Measurements from ENCODE around the gene ZRANB2. TPM values are rescaled to one million over a fixed set of nuclear protein-coding genes. Genes with fewer than 3 reads are reported as not detected.

ZRANB2 gene
- total RNA-seq, 2 experiments from 2014 or later = 102 TPM

GRCh38 chr1:71037066-71037465 is 43.8 kb downstream of the ZRANB2 start:
- Histone ChIP-seq H3K27me3 (ENCODE audit: control insufficient read depth in 1 of 2, insufficient read depth in 2 of 2, low read length in 2 of 2) (peaks cover 6 to 16% of the 10 kb centered on the region in 2 experiments), H3K27ac (ENCODE audit: low read depth in 1 of 2, low read length in 2 of 2) (no peak overlapping the region), H3K4me3 (ENCODE audit: low read length) (no peak overlapping the region), H3K36me3 (ENCODE audit: insufficient read depth, low read length) (no peaks in the 10 kb centered on the region), H3K4me1 (ENCODE audit: insufficient read depth, low read length) (no peaks in the 10 kb centered on the region), H3K9me3 (ENCODE audit: control insufficient read depth in 1 of 2, insufficient read depth in 1 of 2, low read length in 2 of 2) (no peaks in the 10 kb centered on the region)
- Mint-ChIP-seq H3K9me3 (no peaks in the 10 kb centered on the region), H3K4me3 (no peak overlapping the region), H3K36me3 (ENCODE audit: low read depth) (no peaks in the 10 kb centered on the region), H3K4me1 (ENCODE audit: low read depth) (no peaks in the 10 kb centered on the region), H3K27me3 (peaks cover 62% of the 10 kb centered on the region), H3K27ac (no peak overlapping the region)
- intact Hi-C loops (cut with DNase I, micrococcal nuclease) = no loop called here
- CTCF ChIA-PET = no interaction called here
- no peak for TF ChIP-seq CTCF (IDR thresholded peaks at IDR 0.05)
- ATAC-seq (ENCODE audit: poor library complexity) (no peak), DNase-seq (no peak)
- POLR2A ChIA-PET = no interaction called here

- CTCF ChIA-PET = no interaction called here
- H3K27me3 ChIP-seq (ENCODE audit: control insufficient read depth in 1 of 2, insufficient read depth in 2 of 2, low read length in 2 of 2) = peaks cover 0 to 1% of the 10 kb centered on the region in 2 experiments
- no peaks in the 10 kb centered on the region for H3K36me3 Mint-ChIP-seq (ENCODE audit: low read depth)
- H3K27ac ChIP-seq (ENCODE audit: low read depth in 1 of 2, low read length in 2 of 2) = no peak overlapping the region
- H3K4me3 Mint-ChIP-seq = no peak overlapping the region
- H3K36me3 ChIP-seq (ENCODE audit: insufficient read depth, low read length) = no peaks in the 10 kb centered on the region
- no peak for DNase-seq
- no peak overlapping the region for H3K4me3 ChIP-seq (ENCODE audit: low read length)
- H3K4me1 ChIP-seq (ENCODE audit: insufficient read depth, low read length) = no peaks in the 10 kb centered on the region
- no peak overlapping the region for H3K27ac Mint-ChIP-seq
- no peak for ATAC-seq (ENCODE audit: poor library complexity)
- no peaks in the 10 kb centered on the region for H3K9me3 Mint-ChIP-seq
- POLR2A ChIA-PET = no interaction called here
- no peaks in the 10 kb centered on the region for H3K4me1 Mint-ChIP-seq (ENCODE audit: low read depth)
- intact Hi-C loops (cut with DNase I, micrococcal nuclease) = no loop called here
- no peak for TF ChIP-seq CTCF (IDR thresholded peaks at IDR 0.05)
- no peaks in the 10 kb centered on the region for H3K9me3 ChIP-seq (ENCODE audit: control insufficient read depth in 1 of 2, insufficient read depth in 1 of 2, low read length in 2 of 2)
- H3K27me3 Mint-ChIP-seq = peaks cover 48% of the 10 kb centered on the region
Measured at GRCh38 chr1:71033136-71033535, 47.7 kb downstream of the ZRANB2 start.

GRCh38 chr1:71031426-71031825 is 49.4 kb downstream of the ZRANB2 start:
- H3K27me3 Mint-ChIP-seq = peaks cover 39% of the 10 kb centered on the region
- Histone ChIP-seq H3K9me3 (ENCODE audit: control insufficient read depth in 1 of 2, insufficient read depth in 1 of 2, low read length in 2 of 2) (no peaks in the 10 kb centered on the region), H3K36me3 (ENCODE audit: insufficient read depth, low read length) (no peaks in the 10 kb centered on the region), H3K27me3 (ENCODE audit: control insufficient read depth in 1 of 2, insufficient read depth in 2 of 2, low read length in 2 of 2) (peaks cover 0 to 5% of the 10 kb centered on the region in 2 experiments), H3K4me1 (ENCODE audit: insufficient read depth, low read length) (no peaks in the 10 kb centered on the region), H3K27ac (ENCODE audit: low read depth in 1 of 2, low read length in 2 of 2) (no peak overlapping the region), H3K4me3 (ENCODE audit: low read length) (no peak overlapping the region)
- intact Hi-C loops (cut with DNase I, micrococcal nuclease) = no loop called here
- POLR2A ChIA-PET = no interaction called here
- H3K4me1 Mint-ChIP-seq (ENCODE audit: low read depth) = no peaks in the 10 kb centered on the region
- TF ChIP-seq CTCF (IDR thresholded peaks at IDR 0.05) = no peak
- H3K4me3 Mint-ChIP-seq = no peak overlapping the region
- H3K27ac Mint-ChIP-seq = no peak overlapping the region
- H3K9me3 Mint-ChIP-seq = no peaks in the 10 kb centered on the region
- CTCF ChIA-PET = no interaction called here
- H3K36me3 Mint-ChIP-seq (ENCODE audit: low read depth) = no peaks in the 10 kb centered on the region
- DNase-seq = no peak
- no peak for ATAC-seq (ENCODE audit: poor library complexity)

Data from CD4-positive, alpha-beta T cell (primary cell).